ENCODE data around the gene STK32C.

DNA sequence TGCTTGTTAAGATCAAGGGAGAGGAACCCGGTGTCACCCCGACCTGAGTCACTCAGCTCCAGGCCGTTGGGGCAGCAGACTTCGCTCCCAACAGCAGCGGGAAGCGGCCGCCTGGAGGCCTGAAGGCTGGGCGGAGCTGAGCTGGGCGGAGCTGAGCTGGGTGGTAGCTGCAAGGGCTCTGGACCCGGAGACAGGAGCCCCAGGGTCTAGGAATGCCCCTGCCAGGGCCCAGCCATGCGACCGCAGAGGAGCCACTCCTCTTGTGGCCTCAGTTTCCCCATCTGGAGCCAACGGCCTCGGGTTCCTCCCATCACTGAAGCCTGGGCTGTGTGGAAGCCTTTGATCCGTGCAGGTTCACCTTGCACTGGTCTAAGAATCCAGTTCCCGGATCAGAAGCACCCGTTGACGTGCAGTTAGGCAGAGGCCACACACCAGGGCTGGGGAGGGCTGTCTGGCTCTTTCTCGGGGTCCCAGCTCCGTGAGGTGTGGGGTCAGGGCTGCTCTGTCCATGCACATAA lies 142.9 kb downstream of the STK32C start:
- TF ChIP-seq TAF1 (IDR thresholded peaks at IDR 0.05; ENCODE audit: low read depth, low read length) (no peak), POLR2AphosphoS5 (IDR thresholded peaks at IDR 0.05; ENCODE audit: low read depth, low read length) (no peak), SPI1 (IDR thresholded peaks at IDR 0.05; ENCODE audit: low read depth, low read length) (no peak), POLR2A (IDR thresholded peaks at IDR 0.05; ENCODE audit: low read depth, low read length) (no peak), POU2F2 (IDR thresholded peaks at IDR 0.05; ENCODE audit: low read depth, low read length) (no peak), PAX5 (IDR thresholded peaks at IDR 0.05; ENCODE audit: insufficient read depth, low read length, severe bottlenecking) (no peak)
